Upper lobe of right lung (tissue), 1 donor: ENCODE data around the gene CIPC. TPM values are rescaled to one million over a fixed set of nuclear protein-coding genes. Genes with fewer than 3 reads are reported as not detected.

ENCODE experiments used
- ATAC-seq: fragments of 200-7000 bp; cut with Tn5 transposase; one replicate; pipeline ENCODE4 v1.9.1; 2020; ENCODE audit warnings: mild to moderate bottlenecking, moderate library complexity
- DNase-seq: peaks from one replicate; pipeline ENCODE4 v3.0.0-alpha.2; 2020
- H3K27ac ChIP-seq: fragments of 200-600 bp; one replicate; pipeline ENCODE4 v1.8.0; 2022
- H3K27me3 ChIP-seq: fragments of 200-600 bp; one replicate; pipeline ENCODE4 v1.8.0; 2022; ENCODE audit warnings: mild to moderate bottlenecking
- H3K36me3 ChIP-seq: fragments of 200-600 bp; one replicate; pipeline ENCODE4 v1.8.0; 2022
- H3K4me1 ChIP-seq: fragments of 200-600 bp; one replicate; pipeline ENCODE4 v1.8.0; 2022
- H3K4me3 ChIP-seq: fragments of 200-600 bp; one replicate; pipeline ENCODE4 v1.8.0; 2022; ENCODE audit warnings: mild to moderate bottlenecking
- H3K9me3 ChIP-seq: fragments of 200-600 bp; one replicate; pipeline ENCODE4 v1.8.0; 2022
- CTCF ChIP-seq: fragments of 200-600 bp; IDR thresholded peaks from one replicate; pipeline ENCODE4 v1.8.0; 2022; ENCODE audit warnings: antibody characterized with exemption
- intact Hi-C: fragments of 100-400 bp; cut with DNase I; formaldehyde crosslinking; loops from one replicate; pipeline ENCODE4 v1.11.0; 2022
- total RNA-seq: library from RNA; stranded (reverse); fragmentation: NEBNext Ultra II Directional; extraction: Animal tissue kit (Norgen Biotek cat#: 25700); gene quantifications from one replicate; pipeline ENCODE4 v1.2.1, GENCODE V29; 2021
- donor health status: DM: no; HTN: yes; CAD: no; lungs with severe emphysema.

CIPC gene
- total RNA-seq, 1 donor from 2014 or later = 24.9 TPM

GRCh38 chr14:77119851-77120250, 21.8 kb downstream of the CIPC start:
- H3K4me3 ChIP-seq = no peak overlapping the region
- H3K36me3 ChIP-seq = peaks cover 26% of the 10 kb centered on the region
- no peaks in the 10 kb centered on the region for H3K27me3 ChIP-seq
- H3K4me1 ChIP-seq = peaks cover 8% of the 10 kb centered on the region
- TF ChIP-seq CTCF = no peak
- intact Hi-C loops = no loop called here
- no peak overlapping the region for H3K27ac ChIP-seq
- no peaks in the 10 kb centered on the region for H3K9me3 ChIP-seq
- ATAC-seq = no peak
- DNase-seq = no peak

GRCh38 chr14:77120771-77121743, 23.0 kb downstream of the CIPC start:
- no peaks in the 10 kb centered on the region for H3K9me3 ChIP-seq
- H3K4me1 ChIP-seq = peaks cover 13% of the 10 kb centered on the region
- H3K27me3 ChIP-seq = peaks cover 9% of the 10 kb centered on the region
- no peak for TF ChIP-seq CTCF
- H3K36me3 ChIP-seq = peaks cover 16% of the 10 kb centered on the region
- intact Hi-C loops = no loop called here
- no peak overlapping the region for H3K27ac ChIP-seq
- H3K4me3 ChIP-seq = no peak overlapping the region
- ATAC-seq = no peak
- no peak for DNase-seq

GRCh38 chr14:77122526-77123125, 24.6 kb downstream of the CIPC start:
- Histone ChIP-seq H3K4me3 (no peak overlapping the region), H3K9me3 (no peaks in the 10 kb centered on the region), H3K36me3 (no peaks in the 10 kb centered on the region), H3K27me3 (peaks cover 13% of the 10 kb centered on the region), H3K4me1 (peaks cover 13% of the 10 kb centered on the region), H3K27ac (peak overlapping the region; percentile 17)
- ATAC-seq (no peak), DNase-seq (no peak)
- intact Hi-C loops = no loop called here
- TF ChIP-seq CTCF = no peak

- ATAC-seq = peak; percentile 92
- peak; percentile 85 for DNase-seq
- intact Hi-C loops = no loop called here
- no peak overlapping the region for H3K4me3 ChIP-seq
- H3K9me3 ChIP-seq = no peaks in the 10 kb centered on the region
- peaks cover 13% of the 10 kb centered on the region for H3K4me1 ChIP-seq
- no peaks in the 10 kb centered on the region for H3K36me3 ChIP-seq
- TF ChIP-seq CTCF = no peak
- H3K27ac ChIP-seq = peak overlapping the region; percentile 17
- H3K27me3 ChIP-seq = peaks cover 16% of the 10 kb centered on the region
Measured at GRCh38 chr14:77123381-77124325, 25.6 kb downstream of the CIPC start.
